Measurements from ENCODE around the gene UGT3A1.

GRCh38 chr5:36033486-36033885 lies 42.3 kb upstream of the UGT3A1 start:
- no peak for TF ChIP-seq POLR2A (IDR thresholded peaks at IDR 0.05)
- TF ChIP-seq, protein P1, sequence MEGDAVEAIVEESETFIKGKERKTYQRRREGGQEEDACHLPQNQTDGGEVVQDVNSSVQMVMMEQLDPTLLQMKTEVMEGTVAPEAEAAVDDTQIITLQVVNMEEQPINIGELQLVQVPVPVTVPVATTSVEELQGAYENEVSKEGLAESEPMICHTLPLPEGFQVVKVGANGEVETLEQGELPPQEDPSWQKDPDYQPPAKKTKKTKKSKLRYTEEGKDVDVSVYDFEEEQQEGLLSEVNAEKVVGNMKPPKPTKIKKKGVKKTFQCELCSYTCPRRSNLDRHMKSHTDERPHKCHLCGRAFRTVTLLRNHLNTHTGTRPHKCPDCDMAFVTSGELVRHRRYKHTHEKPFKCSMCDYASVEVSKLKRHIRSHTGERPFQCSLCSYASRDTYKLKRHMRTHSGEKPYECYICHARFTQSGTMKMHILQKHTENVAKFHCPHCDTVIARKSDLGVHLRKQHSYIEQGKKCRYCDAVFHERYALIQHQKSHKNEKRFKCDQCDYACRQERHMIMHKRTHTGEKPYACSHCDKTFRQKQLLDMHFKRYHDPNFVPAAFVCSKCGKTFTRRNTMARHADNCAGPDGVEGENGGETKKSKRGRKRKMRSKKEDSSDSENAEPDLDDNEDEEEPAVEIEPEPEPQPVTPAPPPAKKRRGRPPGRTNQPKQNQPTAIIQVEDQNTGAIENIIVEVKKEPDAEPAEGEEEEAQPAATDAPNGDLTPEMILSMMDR (IDR thresholded peaks at IDR 0.05) = no peak
